ENCODE measurements around the gene LRP1B.
"Not testable (repeated sequence)": the region's sequence is repeated elsewhere in the genome, so short reads cannot be mapped to it uniquely, and the experiment has no call there.

LRP1B gene

GRCh38 chr2:141887363-141887762 is 243.5 kb downstream of the LRP1B start:
- no peak for DNase-seq (ENCODE audit: low spot score)

- no peak for DNase-seq (ENCODE audit: low spot score)
Measured at GRCh38 chr2:141878016-141878415, 252.8 kb downstream of the LRP1B start.

- DNase-seq (ENCODE audit: low spot score), result no peak
Measured at GRCh38 chr2:141871913-141872634, 258.7 kb downstream of the LRP1B start.

- no peak for DNase-seq (ENCODE audit: low spot score)
Measured at GRCh38 chr2:141869572-141869971, 261.2 kb downstream of the LRP1B start.

GRCh38 chr2:141863964-141864363 is 266.9 kb downstream of the LRP1B start:
- no peak for DNase-seq (ENCODE audit: low spot score)

GRCh38 chr2:141856215-141856919 is 274.4 kb downstream of the LRP1B start:
- DNase-seq (ENCODE audit: low spot score), result no peak

GRCh38 chr2:141848191-141848590 is 282.6 kb downstream of the LRP1B start:
- DNase-seq (ENCODE audit: low spot score), result no peak

GRCh38 chr2:141844231-141844630 is 286.6 kb downstream of the LRP1B start:
- no peak for DNase-seq (ENCODE audit: low spot score)

GRCh38 chr2:141835103-141835502 is 295.7 kb downstream of the LRP1B start:
- no peak for DNase-seq (ENCODE audit: low spot score)

GRCh38 chr2:141828761-141829160 is 302.1 kb downstream of the LRP1B start:
- DNase-seq (ENCODE audit: low spot score), result no peak

GRCh38 chr2:141824790-141825189 is 306.0 kb downstream of the LRP1B start:
- DNase-seq (ENCODE audit: low spot score), result no peak

- no peak for DNase-seq (ENCODE audit: low spot score)
Measured at GRCh38 chr2:141820893-141821292, 309.9 kb downstream of the LRP1B start.

GRCh38 chr2:141815320-141815719 is 315.5 kb downstream of the LRP1B start:
- not testable (repeated sequence) for DNase-seq (ENCODE audit: low spot score)

GRCh38 chr2:141814150-141814549 is 316.7 kb downstream of the LRP1B start:
- no peak for DNase-seq (ENCODE audit: low spot score)

GRCh38 chr2:141810148-141810547 is 320.7 kb downstream of the LRP1B start:
- DNase-seq (ENCODE audit: low spot score), result no peak

- no peak for DNase-seq (ENCODE audit: low spot score)
Measured at GRCh38 chr2:141806090-141806489, 324.7 kb downstream of the LRP1B start.

- DNase-seq (ENCODE audit: low spot score), result no peak
Measured at GRCh38 chr2:141805302-141805701, 325.5 kb downstream of the LRP1B start.

GRCh38 chr2:141796449-141796848 is 334.4 kb downstream of the LRP1B start:
- no peak for DNase-seq (ENCODE audit: low spot score)

GRCh38 chr2:141791521-141791920 is 339.3 kb downstream of the LRP1B start:
- no peak for DNase-seq (ENCODE audit: low spot score)

- no peak for DNase-seq (ENCODE audit: low spot score)
Measured at GRCh38 chr2:141782574-141782973, 348.2 kb downstream of the LRP1B start.

GRCh38 chr2:141778315-141778835 is 352.4 kb downstream of the LRP1B start:
- no peak for DNase-seq (ENCODE audit: low spot score)

- DNase-seq (ENCODE audit: low spot score), result no peak
Measured at GRCh38 chr2:141770530-141770929, 360.3 kb downstream of the LRP1B start.

GRCh38 chr2:141767691-141768090 is 363.1 kb downstream of the LRP1B start:
- DNase-seq (ENCODE audit: low spot score), result no peak

All from germinal center (tissue), 1 donor.